NOMO-1 treated with DMSO at 0.1 percent for 48 hours (cell line): ENCODE data around the gene RAB11B.
"Not testable (repeated sequence)": the region's sequence is repeated elsewhere in the genome, so short reads cannot be mapped to it uniquely, and the experiment has no call there.

Experiments used
- DNase-seq: peaks from one replicate; lab custom pipeline; 2025; ENCODE audit not compliant: unreplicated experiment; lab: John Stamatoyannopoulos, UW

Gene RAB11B

GRCh38 chr19:8389891-8390616, at the start of gene RAB11B:
Gene RAB11B (plus strand): TSS chr19:8390360. CDS start chr19:8390417, 57 bp downstream.
- DNase-seq = peak; percentile 100

GRCh38 chr19:8341504-8341903, 48.7 kb upstream of the RAB11B start:
- not testable (repeated sequence) for DNase-seq

- DNase-seq = no peak
Observed at GRCh38 chr19:8342316-8342683, 47.9 kb upstream of the RAB11B start.

DNA sequence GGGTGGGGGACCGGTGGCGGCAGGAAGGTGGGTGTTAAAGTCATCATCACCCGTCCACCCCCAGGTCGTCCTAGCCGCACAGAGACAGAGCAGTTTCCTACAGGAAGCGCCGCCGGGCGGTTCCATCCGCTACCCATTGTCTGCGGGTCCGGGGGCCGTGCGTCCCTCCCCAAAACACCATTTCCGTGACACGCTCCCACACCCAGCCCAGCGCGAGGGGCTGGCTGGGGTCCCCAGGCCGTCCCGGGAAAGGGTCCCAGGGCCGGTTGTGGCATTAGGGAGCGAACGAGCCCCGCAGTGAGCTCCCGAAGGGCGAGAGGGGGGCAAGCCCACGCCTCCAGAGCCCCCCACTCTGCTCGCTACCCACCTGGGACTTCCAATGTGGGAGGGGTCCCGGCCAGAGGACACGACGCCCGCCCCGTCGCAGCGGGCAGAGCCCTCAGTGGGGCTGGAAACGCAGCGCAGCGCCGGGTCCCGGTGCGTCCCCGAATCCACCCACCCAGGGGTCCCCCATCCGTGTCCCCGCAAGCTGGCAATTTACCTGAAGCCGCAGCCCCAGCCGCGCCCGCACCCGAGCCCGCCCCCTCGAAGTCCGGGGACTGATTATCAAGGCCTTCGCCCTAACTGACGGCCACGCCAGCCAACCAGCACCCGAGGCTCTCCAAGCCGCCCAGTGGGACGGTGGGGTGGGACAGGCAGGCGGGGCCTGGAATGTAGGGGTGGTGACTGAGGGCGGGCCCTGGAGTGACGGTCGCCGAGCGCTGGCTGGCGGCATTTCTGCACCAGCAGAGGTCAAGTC, 47.3 kb upstream of the RAB11B start, which contains the start of gene KANK3:
Gene KANK3 (minus strand): TSS at position 579 of the 799 bp plus-strand sequence. CDS start 5,434 bp downstream, outside the sequence.
- peak; percentile 87 for DNase-seq

DNA sequence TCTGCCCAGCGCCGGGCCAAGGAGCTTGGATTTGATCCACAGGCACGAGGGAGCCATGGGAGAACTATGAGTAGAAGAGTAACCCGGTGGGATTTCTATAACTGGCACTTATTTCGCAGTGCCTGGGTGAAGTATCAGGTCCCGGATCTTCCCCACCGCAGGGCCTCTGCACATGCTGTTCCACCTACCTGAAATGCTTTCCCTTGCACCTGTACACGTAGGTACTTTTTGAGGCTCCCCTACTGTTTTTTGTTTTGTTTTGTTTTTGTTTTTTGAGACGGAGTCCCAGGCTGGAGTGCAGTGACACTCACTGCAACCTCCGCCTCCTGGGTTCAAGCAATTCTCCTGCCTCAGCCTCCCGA, 46.7 kb upstream of the RAB11B start:
- DNase-seq = no peak

GRCh38 chr19:8349629-8350372, 40.4 kb upstream of the RAB11B start:
- DNase-seq = not testable (repeated sequence)

DNA sequence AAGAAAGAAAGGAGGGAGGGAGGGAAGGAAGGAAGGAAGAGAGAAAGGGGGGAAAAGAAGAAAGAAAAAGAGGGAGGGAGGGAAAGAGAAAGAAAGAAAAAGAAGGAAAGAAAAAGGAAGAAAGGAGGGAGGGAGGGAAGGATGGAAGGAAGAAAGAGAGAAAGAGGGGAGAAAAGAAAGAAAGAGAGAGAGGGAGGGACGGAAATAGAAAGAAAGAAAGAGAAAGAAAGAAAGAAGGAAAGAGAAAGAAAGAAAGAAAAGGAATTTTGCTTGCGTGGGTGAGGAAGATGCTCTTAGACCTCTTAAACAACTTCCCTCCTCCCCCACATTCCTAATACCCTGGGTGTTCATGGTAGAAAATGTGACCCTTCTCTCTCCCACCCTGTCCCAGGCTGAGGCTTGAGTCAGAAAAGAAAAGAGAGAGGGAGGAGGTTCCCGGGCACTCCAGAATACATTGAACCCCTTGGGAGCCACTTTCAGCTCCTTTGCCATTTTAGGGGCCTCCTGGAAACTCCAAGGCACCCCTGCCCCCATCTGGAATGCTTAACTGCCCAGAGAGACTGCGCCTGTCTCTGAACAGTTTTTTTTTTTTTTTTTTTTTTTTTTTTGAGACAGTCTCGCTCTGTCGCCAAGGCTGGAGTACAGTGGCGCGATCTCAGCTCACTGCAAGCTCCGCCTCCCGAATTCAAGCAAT, 37.9 kb upstream of the RAB11B start:
- no peak for DNase-seq

- DNase-seq = not testable (repeated sequence)
Observed at GRCh38 chr19:8352845-8353244, 37.3 kb upstream of the RAB11B start.

DNA sequence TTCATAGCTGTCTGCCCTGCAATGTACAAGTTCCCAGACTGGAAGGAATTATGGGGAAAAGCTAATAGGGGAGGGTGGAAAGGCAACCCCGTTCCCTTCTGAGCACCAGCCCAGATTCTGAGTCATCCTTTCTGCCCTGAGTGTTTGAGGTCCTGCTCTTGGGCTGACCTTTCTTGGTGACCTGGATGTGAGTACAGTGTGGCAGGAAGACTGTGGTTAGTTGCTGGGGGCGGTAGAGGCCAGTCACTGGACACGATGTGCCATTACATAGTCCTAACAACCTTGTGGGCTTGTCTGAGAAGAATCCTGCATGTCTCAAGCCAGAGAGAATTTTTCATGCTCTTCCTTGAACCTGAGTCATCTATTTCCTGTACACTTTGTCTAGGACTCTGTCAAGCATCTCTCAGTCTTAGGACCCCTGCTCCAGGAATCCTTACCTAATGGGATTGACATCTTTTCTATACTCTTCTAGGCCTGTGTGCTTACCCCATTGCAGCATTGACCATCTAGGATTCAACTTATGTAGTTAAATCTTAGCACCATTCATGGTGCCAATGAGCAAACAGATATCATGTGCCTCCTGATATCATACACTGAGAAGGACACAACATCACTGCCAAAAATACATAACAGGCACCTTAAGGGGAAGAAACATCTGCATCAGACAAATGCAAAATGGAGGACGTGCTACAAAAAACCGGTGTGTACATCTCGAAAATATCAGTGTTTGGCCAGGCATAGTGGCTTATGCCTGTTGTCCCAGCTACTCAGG, 34.3 kb upstream of the RAB11B start:
- no peak for DNase-seq

- DNase-seq = no peak
Observed at GRCh38 chr19:8357007-8357521, 33.1 kb upstream of the RAB11B start.

DNA sequence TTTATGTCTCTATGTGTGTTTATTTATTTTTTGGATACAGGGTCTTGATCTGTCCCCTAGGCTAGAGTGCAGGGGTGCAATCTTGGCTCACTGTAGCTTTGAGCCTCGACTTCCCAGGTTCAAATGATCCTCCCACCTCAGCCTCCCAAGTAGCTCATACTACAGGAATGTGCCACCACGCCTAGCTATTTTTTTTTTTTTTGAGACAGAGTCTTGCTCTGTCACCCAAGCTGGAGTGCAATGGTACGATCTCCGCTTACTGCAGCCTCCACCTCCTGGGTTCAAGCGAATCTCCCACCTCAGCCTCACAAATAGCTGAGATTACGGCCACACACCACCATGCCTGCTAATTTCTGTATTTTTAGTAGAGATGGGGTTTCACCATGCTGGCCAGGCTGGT, 31.2 kb upstream of the RAB11B start:
- no peak for DNase-seq

- no peak for DNase-seq
Observed at GRCh38 chr19:8360196-8360595, 30.0 kb upstream of the RAB11B start.

DNA sequence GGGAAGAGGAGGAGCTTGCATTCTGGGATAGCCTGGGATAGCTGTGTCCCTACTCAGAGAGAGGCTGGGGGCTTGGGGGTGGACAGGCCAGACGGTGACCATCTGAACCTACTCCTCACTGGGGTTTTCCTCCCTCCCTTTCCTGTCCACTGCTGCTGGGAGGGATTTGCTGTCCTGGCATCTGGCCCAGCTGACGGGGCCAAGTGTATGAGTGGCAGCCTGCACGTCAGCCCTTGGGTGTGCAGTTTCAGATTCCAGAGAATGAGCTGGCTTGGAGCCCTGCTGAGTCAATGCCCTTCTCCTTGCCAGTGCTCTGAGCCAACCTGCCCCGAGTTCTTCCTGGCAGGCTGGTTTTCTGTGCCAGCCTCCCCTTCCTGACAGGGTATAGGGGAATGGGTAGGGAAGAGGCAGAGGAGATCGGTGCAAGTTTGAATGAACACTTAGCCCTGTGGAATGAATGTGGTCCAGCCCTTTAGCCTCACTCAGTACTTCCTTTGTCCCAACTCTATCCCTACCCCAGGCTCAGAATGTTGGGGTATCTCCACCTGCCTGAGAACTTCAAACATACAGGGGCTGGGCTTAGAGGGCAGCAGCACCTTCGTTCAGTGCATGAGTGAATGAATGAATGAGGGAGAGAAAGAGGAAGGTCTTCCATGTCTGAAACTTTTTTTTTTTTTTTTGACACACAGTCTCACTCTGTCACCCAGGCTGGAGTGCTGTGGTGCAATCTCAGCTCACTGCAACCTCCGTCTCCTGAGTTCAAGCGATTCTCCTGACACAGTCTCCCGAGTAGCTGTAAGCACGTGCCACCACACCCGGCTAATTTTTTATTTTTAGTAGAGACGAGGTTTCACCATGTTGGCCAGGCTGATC, 28.0 kb upstream of the RAB11B start:
- DNase-seq = no peak

- DNase-seq = no peak
Observed at GRCh38 chr19:8363803-8364771, 26.1 kb upstream of the RAB11B start, which contains the start of gene ANGPTL4. Gene ANGPTL4 (plus strand): TSS chr19:8364155. CDS start chr19:8364322, 167 bp downstream.

- DNase-seq = no peak
Observed at GRCh38 chr19:8366121-8366581, 24.0 kb upstream of the RAB11B start.

GRCh38 chr19:8366961-8367326, 23.2 kb upstream of the RAB11B start:
- no peak for DNase-seq

GRCh38 chr19:8367327-8368001, 22.7 kb upstream of the RAB11B start:
- DNase-seq = no peak
